H1 (cell line): Measurements from ENCODE around the gene LLGL2. TPM values are rescaled to one million over a fixed set of nuclear protein-coding genes. Genes with fewer than 3 reads are reported as not detected.

Experiments used
- EP300 ChIP-seq, 2 experiments: IDR thresholded peaks; 1 replicate in 1 of 2; 2 replicates in 1 of 2; pipeline ENCODE4 v1.6.1; 2011 to 2012; ENCODE audit warnings: low read depth in 2 of 2, low read length in 2 of 2, mild to moderate bottlenecking in 2 of 2, borderline replicate concordance in 1 of 2, inconsistent platforms in 1 of 2, moderate library complexity in 1 of 2
- HDAC6 ChIP-seq: IDR thresholded peaks from one replicate; pipeline ENCODE4 v1.7.1; 2012; ENCODE audit warnings: low read depth, mild to moderate bottlenecking, inconsistent platforms, low read length, moderate library complexity
- polyA plus RNA-seq, 7 experiments: library from polyadenylated mRNA; depleted of rRNA in 3 of 7; stranded (reverse) in 5 of 7; unstranded in 2 of 7; fragments of >200 nt in 5 of 7; fragments of 200-250 nt in 2 of 7; gene quantifications; 1 replicate in 5 of 7; 2 replicates in 1 of 7; 4 replicates in 1 of 7; pipeline versions ENCODE4 v1.2.1 to v1.2.3, GENCODE V29; 2011 to 2013; ENCODE audit warnings: missing spikeins in 2 of 7, mixed read lengths in 2 of 7
- total RNA-seq: library from RNA; stranded (reverse); fragmentation: NEBNext Ultra II Directional; extraction: Animal tissue kit (Norgen Biotek cat#: 25700); gene quantifications from 2 replicates; pipeline ENCODE4 v1.2.1, GENCODE V29; 2021

Gene LLGL2
- total and polyA plus RNA-seq, 2 of the 8 experiments (the other 6 are each of a cell fraction or from before 2014, with no cell fraction given): 64.5 to 77.1 TPM

DNA sequence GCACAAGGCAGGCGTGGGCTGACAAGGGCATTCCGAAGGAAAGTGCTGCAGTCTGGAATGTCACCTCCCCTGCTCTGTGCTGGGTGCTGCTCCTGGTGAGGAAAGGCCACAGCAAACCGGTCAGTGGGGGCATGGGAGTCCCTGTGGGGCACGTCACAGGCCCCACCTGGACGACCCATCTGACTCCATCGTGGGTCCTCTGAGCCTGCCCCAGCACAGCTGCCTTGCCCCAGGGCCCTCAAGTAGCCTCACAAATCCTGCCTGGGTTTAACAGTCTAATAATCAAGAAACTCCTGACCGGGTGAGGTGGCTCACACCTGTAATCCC, 59.3 kb downstream of the LLGL2 start (continued):
- no peak for TF ChIP-seq HDAC6
- no peak for TF ChIP-seq EP300 (IDR thresholded peaks at IDR 0.05; ENCODE audit: borderline replicate concordance in 1 of 2, low read depth in 2 of 2, low read length in 2 of 2)
